Endometrial microvascular endothelial cells (primary cell): Measurements from ENCODE around the gene PPP4R2. TPM values are rescaled to one million over a fixed set of nuclear protein-coding genes. Genes with fewer than 3 reads are reported as not detected.

Source experiments
- in situ Hi-C: cut with HindIII; loops from 2 replicates; pipeline ENCODE4 v1.10.0; 2017; ENCODE audit warnings: low sequenced_read_pairs, low pct_unique_long_range_greater_than_20kb; ENCODE audit errors: inconsistent ontology term
- total RNA-seq: library from RNA; depleted of rRNA; stranded (reverse); fragments of >200 nt; gene quantifications from one replicate; pipeline ENCODE4 v1.2.3, GENCODE V29; 2015; ENCODE audit errors: inconsistent ontology term

Gene PPP4R2
- total RNA-seq, 1 donor from 2014 or later: 42.5 TPM

- in situ Hi-C loops: no loop called here
These were observed 98.3 kb downstream of the PPP4R2 start for GRCh38 chr3:73094951-73095350.

- in situ Hi-C loops: no loop called here
These were observed 99.6 kb downstream of the PPP4R2 start for GRCh38 chr3:73096169-73096568.

- in situ Hi-C loops: no loop called here
These were observed 101.4 kb downstream of the PPP4R2 start for GRCh38 chr3:73098026-73098425.

GRCh38 chr3:73098873-73099272 lies 102.3 kb downstream of the PPP4R2 start:
- in situ Hi-C loops: no loop called here

GRCh38 chr3:73100741-73101559 lies 104.3 kb downstream of the PPP4R2 start:
- in situ Hi-C loops: no loop called here

GRCh38 chr3:73101881-73102280 lies 105.3 kb downstream of the PPP4R2 start:
- in situ Hi-C loops: no loop called here

GRCh38 chr3:73107215-73107614 lies 110.6 kb downstream of the PPP4R2 start:
- in situ Hi-C loops: no loop called here

GRCh38 chr3:73107676-73108187 lies 111.1 kb downstream of the PPP4R2 start:
- in situ Hi-C loops: no loop called here

GRCh38 chr3:73108750-73109149 lies 112.1 kb downstream of the PPP4R2 start:
- in situ Hi-C loops: no loop called here

GRCh38 chr3:73110530-73110929 lies 113.9 kb downstream of the PPP4R2 start:
- in situ Hi-C loops: no loop called here

GRCh38 chr3:73114711-73115110 lies 118.1 kb downstream of the PPP4R2 start:
- in situ Hi-C loops: no loop called here

- in situ Hi-C loops: no loop called here
These were observed 119.2 kb downstream of the PPP4R2 start for GRCh38 chr3:73115806-73116205.

Other genes starting within 250 kb of the PPP4R2 start
- 20.1 TPM for gene SHQ1, start 148.4 kb upstream of the PPP4R2 start, total RNA-seq
- not detected for gene GXYLT2, start 108.8 kb upstream of the PPP4R2 start, total RNA-seq
- gene EBLN2, start 64.8 kb downstream of the PPP4R2 start, total RNA-seq: 2.4 TPM